Stimulated activated CD8-positive, alpha-beta memory T cell treated with anti-CD3 and anti-CD28 coated beads, Interleukin-2, amount 100 ng/mL, for 48 hours (primary cell): Measurements from ENCODE around the gene CSNK2B.

Experiments used
- DNase-seq, 2 donors: peaks; one replicate each; pipeline ENCODE4 v3.0.0-alpha.2; 2020; ENCODE audit warnings: low read depth in 2 of 2

The CSNK2B gene

DNA sequence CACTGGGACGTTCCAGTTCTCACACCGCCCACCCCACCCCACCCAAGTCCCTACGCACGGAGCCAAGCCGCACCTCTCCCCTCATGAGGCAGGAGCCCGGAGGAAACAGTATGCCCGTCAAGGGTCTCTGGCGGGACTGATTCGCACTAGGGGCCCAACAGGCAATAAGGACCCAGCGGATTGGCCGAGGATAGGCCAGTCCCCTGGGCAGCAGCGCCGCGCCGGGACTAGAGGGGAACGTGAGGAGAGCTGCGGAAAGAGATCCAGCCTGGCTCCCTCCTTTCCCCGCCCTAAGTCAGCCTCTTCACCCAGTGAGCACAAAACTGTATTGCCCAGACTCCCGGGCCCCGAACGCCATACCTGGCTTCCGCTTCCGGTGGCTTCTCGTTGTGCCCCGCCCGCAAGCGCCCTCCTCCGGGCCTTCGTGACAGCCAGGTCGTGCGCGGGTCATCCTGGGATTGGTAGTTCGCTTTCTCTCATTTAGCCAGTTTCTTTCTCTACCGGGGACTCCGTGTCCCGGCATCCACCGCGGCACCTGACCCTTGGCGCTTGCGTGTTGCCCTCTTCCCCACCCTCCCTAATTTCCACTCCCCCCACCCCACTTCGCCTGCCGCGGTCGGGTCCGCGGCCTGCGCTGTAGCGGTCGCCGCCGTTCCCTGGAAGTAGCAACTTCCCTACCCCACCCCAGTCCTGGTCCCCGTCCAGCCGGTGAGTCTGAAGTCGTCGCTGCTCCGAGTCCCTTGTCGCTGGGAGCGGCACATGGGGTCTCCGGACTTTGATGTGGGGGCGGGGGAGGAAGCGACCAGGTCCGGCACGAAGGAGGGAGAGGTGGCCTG is at the start of gene CSNK2B:
CSNK2B (plus strand) TSS at position 580 of the 836 bp plus-strand sequence. CDS start 752 bp downstream, outside the sequence.
- peak; percentile 96 to 97 for DNase-seq

DNA sequence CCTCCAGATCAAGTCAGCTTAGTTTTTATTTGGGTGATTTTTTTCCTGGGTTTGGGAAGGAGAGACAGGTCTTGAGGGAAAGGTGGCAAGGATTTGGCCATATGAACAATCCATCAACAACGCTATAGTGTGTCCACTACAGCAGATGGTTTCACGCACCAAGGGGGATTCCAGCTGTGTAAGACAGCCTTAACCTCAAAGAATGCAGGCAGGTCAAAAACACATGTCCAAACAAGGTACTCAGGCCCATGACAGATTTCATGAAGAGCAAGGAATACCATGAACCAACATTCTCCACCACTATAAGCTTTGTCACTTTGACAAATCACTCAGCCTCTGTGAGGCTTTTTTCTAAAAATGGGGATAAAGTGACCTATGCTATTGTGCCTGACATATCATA is 48.9 kb upstream of the CSNK2B start:
- no peak for DNase-seq

DNA sequence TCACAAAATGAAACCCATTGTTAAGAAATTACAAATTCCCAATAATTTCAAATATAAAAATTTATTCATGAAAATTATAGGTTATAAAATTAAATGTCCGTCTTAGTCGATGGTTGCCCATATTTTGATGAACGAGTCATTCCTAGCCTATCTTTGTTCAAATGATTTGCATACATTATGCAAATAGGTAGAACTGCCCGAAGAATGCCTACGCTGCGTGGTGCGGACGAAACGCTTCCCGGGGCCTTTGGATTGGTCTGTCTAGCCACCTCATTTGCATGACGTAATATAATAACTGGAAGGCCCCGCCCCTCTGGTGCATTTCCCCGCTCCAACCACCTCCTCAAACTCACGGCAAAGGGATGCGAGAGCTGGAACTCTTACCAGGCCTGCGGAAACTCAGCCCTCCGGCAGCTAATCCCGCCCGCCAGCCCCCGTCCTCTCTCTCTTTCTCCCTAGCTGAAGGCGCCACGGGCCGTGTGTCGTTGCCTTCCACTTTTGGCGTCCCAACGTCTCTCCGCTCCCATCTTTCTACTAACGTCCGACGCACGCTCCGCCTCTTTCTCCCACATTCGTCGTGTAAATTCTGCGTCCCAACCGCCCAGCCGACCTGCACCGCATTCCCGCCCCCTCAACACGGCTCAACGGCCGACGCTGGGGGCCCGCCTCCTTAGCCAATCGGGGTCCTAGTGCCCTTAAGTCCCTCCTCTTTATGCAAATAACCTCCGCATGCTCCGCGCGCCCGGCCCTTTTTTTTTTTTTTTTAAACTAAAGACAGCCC is 45.9 kb upstream of the CSNK2B start:
- DNase-seq = peak; percentile 95

DNA sequence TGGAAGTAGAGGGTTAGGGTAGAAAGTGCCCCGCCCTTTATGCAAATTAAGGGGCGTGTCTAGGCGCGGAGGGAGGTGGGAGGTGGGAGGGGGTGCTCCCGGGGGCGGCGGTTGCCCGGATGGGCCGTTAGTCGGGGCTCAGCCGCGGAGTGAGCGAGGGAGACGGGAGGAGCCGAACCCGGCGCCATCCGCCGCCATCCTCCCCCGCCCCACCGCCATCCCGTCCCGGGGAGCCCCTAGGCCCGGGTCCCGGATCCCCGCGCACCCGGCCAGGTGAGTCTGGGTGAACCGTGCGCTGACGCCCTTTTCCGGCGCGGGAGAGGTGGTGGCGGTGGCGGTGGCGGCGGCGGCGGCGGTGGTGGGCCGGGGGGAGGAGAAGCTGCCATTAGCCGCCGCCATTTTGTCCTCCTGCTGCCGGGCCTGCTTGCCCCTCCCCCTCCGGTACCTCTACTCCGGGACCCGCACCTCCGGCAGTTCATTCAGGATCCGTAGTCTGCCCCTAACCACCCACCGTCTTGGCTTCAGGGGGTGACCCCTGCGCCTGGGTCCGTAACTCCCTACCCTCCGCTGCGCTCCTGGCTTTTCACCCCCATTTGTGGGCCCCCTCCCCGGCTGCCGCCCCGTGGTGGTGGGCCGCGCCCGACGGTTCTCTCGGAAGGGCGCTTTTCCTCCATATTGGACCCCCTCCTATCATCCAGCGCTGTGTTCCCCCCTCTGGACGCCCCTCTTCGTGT is 45.1 kb upstream of the CSNK2B start, which contains the start of gene PRRC2A:
PRRC2A (plus strand) TSS at position 130 of the 734 bp plus-strand sequence. CDS start 2,075 bp downstream, outside the sequence.
- peak; percentile 92 to 94 for DNase-seq

DNA sequence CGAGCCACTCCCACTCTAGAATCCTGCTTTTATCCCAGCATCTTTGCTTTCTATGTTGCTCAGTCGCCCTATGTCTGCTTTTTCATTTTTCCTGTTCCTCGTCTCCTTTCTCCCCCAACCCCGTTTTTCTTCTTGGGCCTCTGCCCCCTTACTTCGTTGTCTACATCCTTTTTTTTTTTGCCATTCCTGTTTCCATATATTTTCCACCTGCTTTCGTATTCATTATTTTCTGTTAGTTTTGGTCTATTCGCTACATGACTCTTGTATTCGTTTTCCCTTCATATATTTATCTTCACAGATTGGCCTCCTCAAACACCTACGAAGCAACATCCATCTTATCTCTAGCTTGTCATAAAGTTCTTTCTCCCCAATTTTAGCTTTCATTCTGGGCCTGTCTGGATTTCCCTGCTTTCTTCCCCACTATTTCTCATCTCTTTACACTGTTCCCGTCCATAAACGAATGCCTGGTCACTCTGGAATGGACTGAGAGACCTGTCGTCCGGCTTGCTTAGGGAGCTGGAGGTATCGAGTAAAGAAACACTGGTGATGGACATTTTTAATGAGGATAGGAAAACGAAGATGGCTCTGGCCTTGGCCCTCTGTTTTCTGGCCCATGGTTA is 44.5 kb upstream of the CSNK2B start:
- no peak for DNase-seq

DNA sequence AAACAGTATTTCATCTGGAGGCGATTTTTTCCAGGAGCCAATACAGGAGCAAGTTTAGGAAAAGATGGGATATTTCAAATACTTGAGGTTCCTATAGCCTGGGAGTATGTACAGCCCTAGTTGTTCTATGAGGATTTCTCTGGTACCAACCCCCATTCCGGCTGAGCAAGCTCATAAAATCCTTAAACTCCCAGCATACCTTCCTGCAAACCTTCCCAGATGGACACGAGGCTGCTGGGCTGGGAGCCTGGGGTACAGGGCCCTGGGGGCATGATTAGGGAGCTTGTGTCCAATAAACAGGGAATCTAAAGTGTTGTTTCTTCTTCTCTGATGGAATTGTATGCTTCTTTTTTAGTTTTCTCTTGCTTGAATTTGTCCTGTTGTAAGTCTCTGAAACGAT is 43.9 kb upstream of the CSNK2B start:
- no peak for DNase-seq

DNA sequence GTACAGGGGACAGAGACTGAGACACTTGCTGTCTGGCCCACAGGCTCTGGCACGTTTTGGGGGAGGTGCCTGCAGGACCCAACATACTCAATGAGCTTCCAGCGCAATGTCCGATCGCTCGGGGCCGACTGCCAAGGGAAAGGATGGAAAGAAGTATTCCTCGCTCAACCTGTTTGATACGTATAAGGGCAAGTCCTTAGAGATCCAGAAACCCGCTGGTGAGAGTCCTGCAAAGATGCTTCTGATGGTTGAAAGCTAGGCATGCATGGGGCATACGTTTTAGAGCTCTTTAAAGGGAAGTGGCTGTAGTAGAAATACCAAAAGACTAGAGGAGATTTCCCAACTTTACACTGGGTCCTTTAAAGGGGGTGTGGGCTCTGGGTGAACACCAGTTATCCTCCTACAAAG is 43.2 kb upstream of the CSNK2B start:
- DNase-seq = no peak

DNA sequence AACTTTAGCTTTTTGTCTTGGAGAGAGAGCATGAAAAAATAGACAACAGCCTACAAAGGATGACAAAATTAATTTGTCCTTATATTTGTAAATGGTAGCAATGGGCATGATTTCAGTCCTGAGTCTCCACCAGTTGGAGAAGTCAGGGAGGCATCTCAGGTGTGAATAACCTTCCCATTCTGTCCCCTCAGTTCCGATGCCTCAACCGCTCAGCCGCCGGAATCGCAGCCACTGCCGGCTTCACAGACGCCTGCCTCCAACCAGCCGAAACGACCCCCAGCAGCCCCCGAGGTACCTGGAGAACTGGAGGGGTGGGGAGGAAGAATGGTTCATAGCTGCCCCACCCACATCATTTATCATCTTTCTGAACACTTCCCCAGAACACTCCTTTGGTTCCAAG is 41.8 kb upstream of the CSNK2B start:
- no peak for DNase-seq

DNA sequence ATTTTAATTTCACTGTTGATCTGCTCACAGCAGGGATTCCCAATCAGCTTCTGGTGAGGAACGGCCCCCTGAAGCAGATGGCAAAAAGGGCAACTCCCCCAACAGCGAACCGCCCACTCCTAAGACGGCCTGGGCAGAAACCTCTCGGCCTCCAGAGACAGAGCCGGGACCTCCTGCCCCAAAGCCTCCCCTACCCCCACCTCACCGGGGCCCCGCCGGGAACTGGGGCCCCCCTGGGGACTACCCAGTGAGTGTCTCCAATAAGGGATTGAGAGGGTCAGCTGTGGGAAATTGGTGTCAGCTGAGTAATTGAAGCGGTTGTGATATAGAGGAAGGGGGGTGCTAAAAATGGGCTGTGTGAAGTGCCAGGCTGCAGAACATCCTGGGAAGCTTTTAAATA is 38.9 kb upstream of the CSNK2B start:
- DNase-seq = no peak

DNA sequence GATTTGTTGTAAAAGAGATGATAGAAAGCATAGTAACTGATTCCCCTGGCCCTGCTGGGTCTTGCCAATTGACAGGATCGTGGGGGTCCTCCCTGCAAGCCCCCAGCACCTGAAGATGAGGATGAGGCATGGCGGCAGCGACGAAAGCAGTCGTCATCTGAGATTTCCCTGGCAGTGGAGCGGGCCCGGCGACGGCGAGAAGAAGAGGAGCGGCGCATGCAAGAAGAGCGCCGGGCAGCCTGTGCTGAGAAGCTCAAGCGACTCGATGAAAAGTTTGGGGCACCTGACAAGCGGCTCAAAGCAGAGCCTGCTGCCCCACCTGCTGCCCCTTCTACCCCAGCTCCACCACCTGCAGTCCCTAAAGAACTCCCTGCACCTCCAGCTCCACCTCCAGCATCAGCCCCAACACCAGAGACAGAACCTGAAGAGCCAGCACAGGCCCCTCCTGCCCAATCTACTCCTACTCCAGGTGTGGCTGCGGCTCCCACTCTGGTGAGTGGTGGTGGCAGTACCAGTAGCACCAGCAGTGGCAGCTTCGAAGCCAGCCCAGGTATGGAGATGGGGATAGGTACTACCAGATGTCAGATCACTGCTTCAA is 38.1 kb upstream of the CSNK2B start:
- no peak for DNase-seq

DNA sequence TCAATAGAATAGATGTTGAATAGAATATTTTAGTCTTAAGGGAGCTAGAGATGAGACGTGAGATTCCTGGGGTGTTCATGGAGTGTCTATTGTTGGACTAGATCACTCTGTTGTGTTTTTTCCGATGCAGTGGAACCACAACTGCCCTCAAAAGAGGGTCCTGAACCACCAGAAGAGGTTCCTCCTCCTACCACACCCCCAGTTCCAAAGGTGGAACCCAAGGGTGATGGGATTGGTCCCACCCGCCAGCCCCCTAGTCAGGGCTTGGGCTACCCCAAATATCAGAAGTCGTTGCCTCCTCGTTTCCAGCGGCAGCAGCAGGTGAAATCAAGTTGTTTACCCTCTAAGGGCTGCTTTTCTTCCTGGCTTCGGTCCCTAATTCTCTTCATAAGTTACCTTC is 36.9 kb upstream of the CSNK2B start:
- no peak for DNase-seq

DNA sequence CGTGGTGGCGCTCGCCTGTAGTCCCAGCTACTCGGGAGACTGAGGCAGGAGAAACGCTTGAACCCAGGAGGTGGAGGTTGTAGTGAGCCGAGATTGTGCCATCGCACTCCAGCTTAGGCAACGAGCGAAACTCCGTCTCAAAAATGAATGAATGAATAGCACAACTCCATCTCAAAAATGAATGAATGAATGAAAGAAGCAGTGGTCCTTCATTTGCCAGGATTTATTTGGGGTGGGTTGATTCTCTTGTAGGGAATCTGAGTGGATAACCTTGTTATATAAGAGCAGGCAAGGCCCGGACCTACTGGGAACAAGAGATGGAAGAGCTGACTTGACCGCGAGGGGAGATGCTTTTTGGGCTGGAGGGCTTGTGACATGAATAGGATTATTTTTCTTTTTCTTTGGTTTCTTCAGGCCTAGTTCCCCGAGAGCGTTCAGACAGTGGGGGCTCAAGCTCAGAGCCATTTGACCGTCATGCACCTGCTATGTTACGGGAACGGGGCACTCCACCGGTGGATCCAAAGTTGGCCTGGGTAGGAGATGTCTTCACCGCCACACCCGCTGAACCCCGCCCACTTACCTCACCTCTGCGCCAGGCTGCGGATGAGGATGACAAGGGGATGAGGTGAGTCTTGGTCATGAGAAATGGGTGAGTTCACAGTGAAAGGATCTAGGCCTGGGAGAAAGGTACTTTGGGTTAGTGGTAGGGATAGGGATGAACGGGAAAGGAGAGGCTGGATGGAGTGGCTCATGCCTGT is 35.5 kb upstream of the CSNK2B start:
- no peak for DNase-seq

DNA sequence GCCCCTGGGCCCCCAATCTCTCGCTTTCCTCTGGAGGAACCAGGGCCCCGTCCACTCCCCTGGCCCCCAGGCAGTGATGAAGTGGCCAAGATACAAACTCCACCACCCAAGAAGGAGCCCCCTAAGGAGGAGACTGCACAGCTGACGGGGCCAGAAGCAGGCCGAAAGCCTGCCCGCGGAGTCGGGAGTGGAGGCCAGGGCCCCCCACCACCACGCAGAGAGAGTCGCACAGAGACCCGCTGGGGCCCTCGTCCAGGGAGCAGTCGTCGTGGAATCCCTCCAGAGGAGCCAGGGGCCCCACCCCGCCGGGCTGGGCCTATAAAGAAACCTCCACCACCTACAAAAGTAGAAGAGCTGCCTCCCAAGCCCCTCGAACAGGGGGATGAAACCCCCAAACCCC is 34.7 kb upstream of the CSNK2B start:
- DNase-seq = no peak

DNA sequence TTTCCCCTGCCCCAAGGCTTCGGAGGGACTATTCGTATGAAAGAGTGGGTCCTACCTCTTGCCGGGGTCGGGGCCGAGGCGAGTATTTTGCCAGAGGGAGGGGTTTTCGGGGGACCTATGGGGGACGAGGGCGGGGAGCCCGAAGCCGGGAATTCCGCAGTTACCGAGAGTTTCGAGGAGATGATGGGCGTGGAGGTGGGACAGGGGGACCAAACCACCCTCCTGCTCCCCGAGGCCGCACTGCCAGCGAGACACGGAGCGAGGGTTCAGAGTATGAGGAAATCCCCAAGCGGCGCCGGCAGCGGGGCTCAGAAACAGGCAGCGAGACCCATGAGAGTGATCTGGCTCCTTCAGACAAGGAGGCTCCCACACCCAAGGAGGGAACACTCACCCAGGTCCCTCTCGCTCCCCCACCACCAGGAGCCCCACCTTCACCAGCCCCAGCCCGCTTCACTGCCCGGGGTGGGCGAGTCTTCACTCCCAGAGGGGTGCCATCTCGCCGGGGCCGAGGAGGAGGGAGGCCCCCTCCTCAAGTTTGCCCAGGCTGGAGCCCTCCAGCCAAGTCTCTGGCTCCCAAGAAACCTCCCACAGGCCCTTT is 34.1 kb upstream of the CSNK2B start:
- no peak for DNase-seq

DNA sequence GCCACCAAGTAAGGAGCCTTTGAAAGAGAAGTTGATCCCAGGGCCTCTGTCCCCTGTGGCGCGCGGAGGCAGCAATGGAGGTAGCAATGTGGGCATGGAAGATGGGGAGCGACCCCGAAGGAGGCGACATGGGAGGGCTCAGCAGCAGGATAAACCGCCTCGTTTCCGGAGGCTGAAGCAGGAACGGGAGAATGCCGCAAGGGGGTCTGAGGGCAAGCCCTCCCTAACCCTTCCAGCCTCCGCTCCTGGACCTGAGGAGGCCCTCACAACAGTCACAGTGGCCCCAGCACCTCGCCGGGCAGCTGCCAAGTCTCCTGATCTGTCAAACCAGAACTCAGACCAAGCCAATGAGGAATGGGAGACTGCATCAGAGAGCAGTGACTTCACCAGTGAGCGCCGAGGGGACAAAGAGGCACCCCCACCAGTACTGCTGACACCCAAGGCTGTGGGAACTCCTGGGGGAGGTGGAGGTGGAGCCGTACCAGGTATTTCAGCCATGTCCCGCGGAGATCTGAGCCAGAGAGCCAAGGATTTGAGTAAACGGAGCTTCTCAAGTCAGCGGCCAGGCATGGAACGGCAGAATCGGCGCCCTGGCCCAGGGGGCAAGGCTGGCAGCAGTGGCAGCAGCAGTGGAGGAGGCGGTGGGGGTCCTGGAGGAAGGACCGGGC is 33.5 kb upstream of the CSNK2B start:
- DNase-seq = no peak

DNA sequence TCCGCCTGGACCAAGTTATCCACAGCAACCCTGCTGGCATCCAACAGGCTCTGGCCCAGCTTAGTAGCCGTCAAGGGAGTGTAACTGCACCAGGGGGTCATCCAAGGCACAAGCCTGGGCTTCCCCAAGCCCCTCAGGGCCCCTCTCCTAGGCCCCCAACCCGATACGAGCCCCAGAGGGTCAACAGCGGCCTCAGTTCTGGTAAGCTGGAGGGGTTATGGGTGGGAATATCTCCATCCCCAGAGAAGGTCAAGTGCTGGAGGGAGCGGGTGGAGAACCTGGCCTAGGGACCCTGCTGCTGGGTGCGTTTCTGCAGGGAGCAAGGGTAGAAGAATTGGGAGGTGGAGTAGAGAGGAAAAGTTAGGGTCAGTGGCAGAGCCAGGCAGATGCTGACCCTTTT is 32.4 kb upstream of the CSNK2B start:
- DNase-seq = no peak

DNA sequence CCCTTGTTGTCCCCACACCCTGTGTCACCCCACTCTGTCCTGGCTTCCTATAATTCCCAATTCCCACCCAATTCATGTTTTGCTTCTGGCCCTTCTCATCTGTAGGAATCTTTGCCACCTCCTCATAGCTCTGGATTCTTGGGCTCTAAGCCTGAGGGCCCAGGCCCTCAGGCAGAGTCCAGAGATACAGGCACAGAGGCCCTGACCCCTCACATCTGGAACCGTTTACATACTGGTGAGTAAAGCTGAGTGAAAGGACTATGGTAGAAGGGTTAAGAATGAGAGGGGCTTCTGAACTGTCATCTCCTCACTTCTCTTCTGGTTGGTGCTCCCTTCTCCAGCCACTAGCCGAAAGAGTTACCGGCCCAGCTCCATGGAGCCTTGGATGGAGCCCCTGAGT is 31.7 kb upstream of the CSNK2B start:
- no peak for DNase-seq

DNA sequence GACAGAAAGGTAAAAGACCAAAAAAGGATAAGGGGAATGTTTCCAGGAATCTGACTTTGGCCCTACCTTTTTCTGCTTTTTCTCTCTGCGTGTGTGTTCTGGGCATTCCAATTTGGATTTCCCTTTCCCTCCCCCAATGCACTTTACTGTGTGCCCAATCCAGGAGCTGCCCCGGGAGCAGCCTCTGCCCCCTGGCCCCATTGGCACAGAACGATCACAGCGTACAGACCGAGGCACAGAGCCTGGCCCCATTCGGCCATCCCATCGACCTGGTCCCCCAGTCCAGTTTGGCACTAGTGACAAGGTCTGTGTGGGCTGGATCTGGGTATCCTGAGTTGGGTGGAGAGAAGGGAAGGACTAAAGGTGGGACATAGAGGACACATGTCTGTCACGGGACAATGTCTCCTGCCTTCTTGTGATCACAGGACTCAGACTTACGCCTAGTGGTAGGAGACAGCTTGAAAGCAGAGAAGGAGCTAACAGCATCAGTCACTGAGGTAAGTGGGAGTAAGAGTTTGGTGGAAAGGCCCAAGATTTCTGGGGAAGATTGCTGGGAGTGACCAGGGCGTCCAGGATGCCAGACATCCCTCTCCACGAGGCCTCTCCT is 30.8 kb upstream of the CSNK2B start:
- no peak for DNase-seq
